PC-3 (cell line): Measurements from ENCODE around the gene HECW1. TPM values are rescaled to one million over a fixed set of nuclear protein-coding genes. Genes with fewer than 3 reads are reported as not detected.

ENCODE experiments used
- ATAC-seq: fragments of 200-7000 bp; cut with Tn5 transposase; 2 replicates; pipeline ENCODE4 v1.9.1; 2020; ENCODE audit warnings: mild to moderate bottlenecking, moderate library complexity
- BruUV-seq: library from RNA; stranded (reverse); fragments of 400-500 nt; replicated peaks from 2 replicates; lab custom pipeline; 2021; lab: Mats Ljungman, UMichigan
- CTCF ChIA-PET: fragments of 300-600 bp; sonication (Branson Sonifier 250); formaldehyde crosslinking; loops from one replicate; lab custom pipeline; 2022; ENCODE audit warnings: antibody characterized with exemption; lab: Charles Lee
- POLR2A ChIA-PET: fragments of 300-600 bp; sonication (Branson Sonifier 250); formaldehyde crosslinking; loops from one replicate; lab custom pipeline; 2022; ENCODE audit warnings: antibody characterized with exemption; ENCODE audit not compliant: unreplicated experiment; lab: Charles Lee
- DNase-seq: peaks from one replicate; pipeline ENCODE4 v3.0.0-alpha.2; 2015
- H2AFZ ChIP-seq: fragments of 300-600 bp; sonication (generic); 2 replicates; pipeline ENCODE4 v1.6.0; 2016; ENCODE audit warnings: antibody characterized with exemption, low read length
- H3F3A ChIP-seq: fragments of 300-600 bp; sonication (generic); one replicate; pipeline ENCODE4 v1.6.0; 2017; ENCODE audit warnings: antibody characterized with exemption, low read length, control low read depth, mild to moderate bottlenecking; ENCODE audit not compliant: unreplicated experiment
- H3K27ac ChIP-seq: fragments of 300-600 bp; sonication (generic); 2 replicates; pipeline ENCODE4 v1.5.1; 2016; ENCODE audit warnings: mild to moderate bottlenecking, low read length
- H3K27me3 ChIP-seq: fragments of 300-600 bp; sonication (generic); 2 replicates; pipeline ENCODE4 v1.6.1; 2016; ENCODE audit warnings: low read length, mixed read lengths
- H3K36me3 ChIP-seq: fragments of 300-600 bp; sonication (generic); 2 replicates; pipeline ENCODE4 v1.6.1; 2016; ENCODE audit warnings: low read depth, mixed run types, low read length, mixed read lengths
- H3K4me1 ChIP-seq: fragments of 300-600 bp; sonication (generic); 2 replicates; pipeline ENCODE4 v1.5.1; 2016; ENCODE audit warnings: low read length; ENCODE audit not compliant: insufficient read depth
- H3K4me2 ChIP-seq: fragments of 300-600 bp; sonication (generic); 2 replicates; pipeline ENCODE4 v1.6.0; 2016; ENCODE audit warnings: low read length
- H3K4me3 ChIP-seq: fragments of 300-600 bp; sonication (generic); 2 replicates; pipeline ENCODE4 v1.5.1; 2016; ENCODE audit warnings: mild to moderate bottlenecking, low read length, mixed read lengths
- H3K79me2 ChIP-seq: fragments of 300-600 bp; sonication (generic); 2 replicates; pipeline ENCODE4 v1.6.1; 2017; ENCODE audit warnings: low read length, mixed read lengths
- H3K9ac ChIP-seq: fragments of 300-600 bp; sonication (generic); 2 replicates; pipeline ENCODE4 v1.6.0; 2016; ENCODE audit warnings: mild to moderate bottlenecking, low read length
- H3K9me2 ChIP-seq: fragments of 300-600 bp; sonication (generic); replicated peaks from 2 replicates; pipeline ENCODE4 v1.6.1; 2016; ENCODE audit warnings: mixed run types, low read length, mixed read lengths
- H3K9me3 ChIP-seq: fragments of 300-600 bp; sonication (generic); 2 replicates; pipeline ENCODE4 v1.6.1; 2016; ENCODE audit warnings: low read length, mixed read lengths
- H4K20me1 ChIP-seq: fragments of 300-600 bp; sonication (generic); 2 replicates; pipeline ENCODE4 v1.6.1; 2016; ENCODE audit warnings: low read length, mixed read lengths
- CTCF ChIP-seq: fragments of 300-600 bp; sonication (generic); conservative IDR thresholded peaks from 2 replicates; pipeline ENCODE4 v1.5.1; 2017; ENCODE audit warnings: antibody characterized with exemption, low read depth, mild to moderate bottlenecking, low read length
- EZH2 ChIP-seq: fragments of 300-600 bp; sonication (generic); IDR thresholded peaks from one replicate; pipeline ENCODE4 v1.6.1; 2017; ENCODE audit warnings: antibody characterized with exemption, mild to moderate bottlenecking, low read length; ENCODE audit not compliant: unreplicated experiment
- EZH2phosphoT487 ChIP-seq: fragments of 300-600 bp; sonication (generic); IDR thresholded peaks from 2 replicates; pipeline ENCODE4 v1.6.1; 2018; ENCODE audit warnings: mild to moderate bottlenecking, antibody characterized with exemption, low read length, borderline replicate concordance
- intact Hi-C: fragments of 100-400 bp; cut with micrococcal nuclease; formaldehyde crosslinking; loops from 2 replicates; pipeline ENCODE4 v1.9.0; 2023
- total RNA-seq: library from RNA; depleted of rRNA; stranded (reverse); fragments of >200 nt; gene quantifications from 2 replicates; pipeline ENCODE4 v1.2.3, GENCODE V29; 2014

The HECW1 gene
- total RNA-seq, 1 experiment from 2014 or later, result 3.0 TPM

DNA sequence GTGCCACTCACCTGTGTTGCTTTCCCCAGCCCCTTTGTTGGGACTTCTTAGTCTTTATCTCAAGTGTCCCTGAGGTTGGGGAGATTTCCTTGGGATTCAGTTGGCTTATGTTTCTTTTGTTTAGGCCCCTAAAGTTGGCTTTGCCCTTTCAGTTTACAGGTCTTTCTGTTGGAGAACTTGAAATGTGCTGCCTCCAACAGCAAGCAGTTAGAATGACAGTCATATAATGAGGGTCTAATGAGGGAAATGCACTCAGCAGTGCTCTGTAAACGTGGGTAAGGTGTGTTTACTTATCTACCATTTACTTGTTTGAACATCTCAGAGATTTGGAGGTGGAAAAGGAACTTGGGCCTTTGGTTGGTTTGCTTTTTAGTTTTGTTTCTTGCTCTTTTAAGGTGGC is 279.1 kb downstream of the HECW1 start:
- BruUV-seq, result no TSS peak
- H2AFZ ChIP-seq, result no peak overlapping the region
- no peak for TF ChIP-seq CTCF
- TF ChIP-seq EZH2, result no peak
- TF ChIP-seq EZH2phosphoT487, result no peak
- no peaks in the 10 kb centered on the region for H4K20me1 ChIP-seq
- H3K79me2 ChIP-seq, result no peaks in the 10 kb centered on the region
- H3K27ac ChIP-seq, result no peak overlapping the region
- no peaks in the 10 kb centered on the region for H3F3A ChIP-seq
- H3K9me2 ChIP-seq, result no peaks in the 10 kb centered on the region
- no peak overlapping the region for H3K4me2 ChIP-seq
- intact Hi-C loops, result no loop called here
- H3K9ac ChIP-seq, result no peak overlapping the region
- no peaks in the 10 kb centered on the region; the same call in 1 of the 2 replicates for H3K36me3 ChIP-seq
- H3K4me1 ChIP-seq, result 0 out of 2 replicates have a peak, but pooled peaks cover 8% of the 10 kb centered on the region
- H3K9me3 ChIP-seq, result no peaks in the 10 kb centered on the region
- POLR2A ChIA-PET, result no interaction called here
- ATAC-seq (no peak), DNase-seq (no peak)
- no peaks in the 10 kb centered on the region for H3K27me3 ChIP-seq
- H3K4me3 ChIP-seq, result no peak overlapping the region
- CTCF ChIA-PET, result no interaction called here

DNA sequence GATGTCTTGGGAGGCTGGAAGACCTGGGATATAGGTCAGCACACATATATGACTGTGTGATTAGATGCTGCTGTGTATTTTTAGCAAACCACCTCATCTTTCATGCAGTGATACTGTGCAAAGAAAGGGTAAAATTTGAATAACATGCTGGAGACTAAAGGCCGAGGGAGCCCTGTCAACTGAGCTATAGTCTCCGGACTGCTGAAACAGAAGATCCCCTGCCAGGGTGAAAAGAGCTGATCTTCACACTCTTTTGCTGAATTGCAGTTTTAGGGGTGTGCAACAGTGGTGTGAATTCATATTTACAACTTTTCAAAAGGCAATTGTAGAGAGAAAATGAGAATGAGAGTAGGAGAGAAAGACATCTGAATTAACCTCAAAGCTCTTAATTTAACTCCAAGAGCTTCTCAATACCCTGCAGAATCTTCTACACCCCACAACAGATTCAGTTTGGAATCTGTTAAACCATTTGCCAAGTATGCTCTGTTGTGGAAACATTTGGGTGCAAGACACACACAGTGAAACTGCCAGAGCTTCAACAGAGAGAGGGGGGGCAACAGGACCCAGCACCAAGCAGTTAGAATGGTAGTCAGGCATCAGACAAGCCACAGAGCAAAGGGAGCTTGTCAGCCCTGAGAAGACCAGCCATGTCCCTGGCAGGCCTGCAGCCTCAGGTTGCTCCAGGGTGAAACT is 280.3 kb downstream of the HECW1 start:
- no peak overlapping the region for H3K4me2 ChIP-seq
- H3K9me2 ChIP-seq, result no peaks in the 10 kb centered on the region
- no peaks in the 10 kb centered on the region for H3F3A ChIP-seq
- ChIA-PET POLR2A (no interaction called here), CTCF (no interaction called here)
- no peaks in the 10 kb centered on the region for H4K20me1 ChIP-seq
- 0 out of 2 replicates have a peak, but pooled peaks cover 8% of the 10 kb centered on the region for H3K4me1 ChIP-seq
- TF ChIP-seq EZH2, result no peak
- H3K27ac ChIP-seq, result no peak overlapping the region
- no peak for ATAC-seq
- intact Hi-C loops, result no loop called here
- no TSS peak for BruUV-seq
- H3K9me3 ChIP-seq, result no peaks in the 10 kb centered on the region
- no peak overlapping the region for H3K9ac ChIP-seq
- no peak for DNase-seq
- no peak overlapping the region for H3K4me3 ChIP-seq
- H3K36me3 ChIP-seq, result no peaks in the 10 kb centered on the region; the same call in 1 of the 2 replicates
- no peaks in the 10 kb centered on the region for H3K27me3 ChIP-seq
- H3K79me2 ChIP-seq, result no peaks in the 10 kb centered on the region
- H2AFZ ChIP-seq, result no peak overlapping the region

DNA sequence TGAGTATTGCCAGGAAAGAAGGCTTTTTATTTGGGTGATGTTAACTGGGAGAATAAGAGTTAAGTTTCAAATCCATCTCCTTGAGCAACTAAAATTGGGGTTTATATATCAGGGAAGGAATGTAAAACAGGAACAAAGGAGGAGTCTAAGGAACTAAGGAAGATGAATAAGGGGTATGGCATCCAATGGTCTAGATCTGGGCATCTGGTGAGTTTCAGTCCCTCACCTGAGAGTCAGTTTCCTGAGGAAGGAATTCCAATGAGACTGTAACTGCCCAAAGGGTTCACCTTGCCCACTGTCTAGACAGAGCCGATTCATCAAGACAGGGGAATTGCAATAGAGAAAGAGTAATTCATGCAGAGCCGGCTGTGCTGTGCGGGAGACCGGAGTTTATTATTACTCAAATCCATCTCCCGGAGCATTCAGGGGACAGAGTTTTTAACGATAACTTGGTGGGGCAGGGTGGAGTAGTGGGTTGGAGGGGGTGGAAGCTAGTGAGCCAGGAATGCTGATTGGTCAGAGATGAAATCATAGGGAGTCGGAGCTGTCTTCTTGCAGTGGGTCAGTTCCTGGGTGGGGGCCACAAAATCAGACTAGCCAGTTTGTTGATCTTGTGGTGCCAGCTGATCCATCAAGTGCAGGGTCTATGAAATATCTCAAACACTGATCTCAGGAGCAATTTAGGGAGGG is 282.1 kb downstream of the HECW1 start:
- BruUV-seq, result no TSS peak
- Histone ChIP-seq H3F3A (no peaks in the 10 kb centered on the region), H3K4me2 (no peak overlapping the region), H3K36me3 (no peaks in the 10 kb centered on the region; the same call in 1 of the 2 replicates), H3K4me1 (0 out of 2 replicates have a peak, but pooled peaks cover 8% of the 10 kb centered on the region), H3K79me2 (no peaks in the 10 kb centered on the region), H2AFZ (0 out of 2 replicates have a peak overlapping the region, but pooled peaks have one; percentile 34), H4K20me1 (no peaks in the 10 kb centered on the region), H3K4me3 (no peak overlapping the region), H3K27me3 (no peaks in the 10 kb centered on the region), H3K9me2 (no peaks in the 10 kb centered on the region), H3K27ac (peak overlapping the region; percentile 20; the same call in 1 of the 2 replicates), H3K9me3 (no peaks in the 10 kb centered on the region), H3K9ac (no peak overlapping the region)
- DNase-seq (peak; percentile 37), ATAC-seq (peak; percentile 40)
- ChIA-PET CTCF (no interaction called here), POLR2A (no interaction called here)
- intact Hi-C loops, result no loop called here
- TF ChIP-seq CTCF (no peak), EZH2 (no peak), EZH2phosphoT487 (no peak)
